HEK293T (cell line): Measurements from ENCODE around the gene MAEA.

Experiments used
- FOXA1 ChIP-seq: fragments of 450-650 bp; IDR thresholded peaks from 2 replicates; pipeline ENCODE4 v1.6.1; 2016; ENCODE audit warnings: mild to moderate bottlenecking
- FOXK2 ChIP-seq: fragments of 450-650 bp; IDR thresholded peaks from 2 replicates; pipeline ENCODE4 v1.6.1; 2016; ENCODE audit warnings: mild to moderate bottlenecking
- FOXM1 ChIP-seq: fragments of 450-650 bp; IDR thresholded peaks from 2 replicates; pipeline ENCODE4 v1.6.1; 2017; ENCODE audit warnings: mild to moderate bottlenecking, borderline replicate concordance
- HDGF ChIP-seq: fragments of 450-650 bp; IDR thresholded peaks from 2 replicates; pipeline ENCODE4 v1.6.1; 2017; ENCODE audit warnings: antibody characterized with exemption, borderline replicate concordance
- ZNF384 ChIP-seq: fragments of 450-650 bp; IDR thresholded peaks from 2 replicates; pipeline ENCODE4 v1.6.1; 2016

- TF ChIP-seq HDGF (no peak), FOXK2 (no peak), FOXM1 (no peak), ZNF384 (no peak), FOXA1 (no peak)
Observed at GRCh38 chr4:1376391-1376840, 86.7 kb downstream of the MAEA start.
